ENCODE results near the gene DNAJC18. TPM values are rescaled to one million over a fixed set of nuclear protein-coding genes. Genes with fewer than 3 reads are reported as not detected.

DNAJC18 gene
- total RNA-seq, 1 experiment from 2014 or later: 6.7 TPM

GRCh38 chr5:139397921-139398320 is 41.4 kb downstream of the DNAJC18 start:
- Mint-ChIP-seq H3K4me3 (ENCODE audit: low read depth, unreplicated experiment) (no peak overlapping the region), H3K4me1 (ENCODE audit: low read depth, unreplicated experiment) (peaks cover 13% of the 10 kb centered on the region), H3K36me3 (ENCODE audit: insufficient read depth, unreplicated experiment) (peaks cover 16% of the 10 kb centered on the region), H3K27ac (ENCODE audit: unreplicated experiment) (no peak overlapping the region), H3K9me3 (ENCODE audit: low read depth, unreplicated experiment) (no peaks in the 10 kb centered on the region), H3K27me3 (ENCODE audit: unreplicated experiment) (no peaks in the 10 kb centered on the region)
- CTCF ChIA-PET: no interaction called here
- no TSS peak for BruUV-seq (replicated peaks)
- intact Hi-C loops (cut with micrococcal nuclease; ENCODE audit: unreplicated experiment): no loop called here
- TF ChIP-seq CTCF (IDR thresholded peaks at IDR 0.05; ENCODE audit: unreplicated experiment): no peak
- no peak for DNase-seq

- no peak overlapping the region for H3K27ac Mint-ChIP-seq (ENCODE audit: unreplicated experiment)
- peaks cover 23% of the 10 kb centered on the region for H3K36me3 Mint-ChIP-seq (ENCODE audit: insufficient read depth, unreplicated experiment)
- intact Hi-C loops (cut with micrococcal nuclease; ENCODE audit: unreplicated experiment): no loop called here
- H3K4me1 Mint-ChIP-seq (ENCODE audit: low read depth, unreplicated experiment): peaks cover 10% of the 10 kb centered on the region
- no peak for TF ChIP-seq CTCF (IDR thresholded peaks at IDR 0.05; ENCODE audit: unreplicated experiment)
- H3K27me3 Mint-ChIP-seq (ENCODE audit: unreplicated experiment): no peaks in the 10 kb centered on the region
- no peaks in the 10 kb centered on the region for H3K9me3 Mint-ChIP-seq (ENCODE audit: low read depth, unreplicated experiment)
- H3K4me3 Mint-ChIP-seq (ENCODE audit: low read depth, unreplicated experiment): no peak overlapping the region
- CTCF ChIA-PET: no interaction called here
- BruUV-seq (replicated peaks): no TSS peak
- no peak for DNase-seq
Measured at GRCh38 chr5:139396691-139397090, 42.6 kb downstream of the DNAJC18 start.

- Mint-ChIP-seq H3K9me3 (ENCODE audit: low read depth, unreplicated experiment) (no peaks in the 10 kb centered on the region), H3K4me1 (ENCODE audit: low read depth, unreplicated experiment) (peaks cover 17% of the 10 kb centered on the region), H3K27ac (ENCODE audit: unreplicated experiment) (no peak overlapping the region), H3K36me3 (ENCODE audit: insufficient read depth, unreplicated experiment) (peaks cover 27% of the 10 kb centered on the region), H3K27me3 (ENCODE audit: unreplicated experiment) (no peaks in the 10 kb centered on the region), H3K4me3 (ENCODE audit: low read depth, unreplicated experiment) (no peak overlapping the region)
- CTCF ChIA-PET: no interaction called here
- BruUV-seq (replicated peaks): no TSS peak
- no peak for TF ChIP-seq CTCF (IDR thresholded peaks at IDR 0.05; ENCODE audit: unreplicated experiment)
- DNase-seq: no peak
- intact Hi-C loops (cut with micrococcal nuclease; ENCODE audit: unreplicated experiment): no loop called here
Measured at GRCh38 chr5:139395844-139396640, 43.3 kb downstream of the DNAJC18 start.

- no peaks in the 10 kb centered on the region for H3K9me3 Mint-ChIP-seq (ENCODE audit: low read depth, unreplicated experiment)
- no peak within 1 kb of the TSS for H3K27ac Mint-ChIP-seq (ENCODE audit: unreplicated experiment)
- intact Hi-C loops (cut with micrococcal nuclease; ENCODE audit: unreplicated experiment): loop anchor here (5.0 kb wide), 1 partner anchor 53 kb away; the partner anchor contains the start of gene PAIP2
- H3K4me3 Mint-ChIP-seq (ENCODE audit: low read depth, unreplicated experiment): no peak within 1 kb of the TSS
- peaks cover 23% of the 10 kb centered on the region for H3K4me1 Mint-ChIP-seq (ENCODE audit: low read depth, unreplicated experiment)
- no TSS peak for BruUV-seq (replicated peaks)
- no peaks in the 10 kb centered on the region for H3K27me3 Mint-ChIP-seq (ENCODE audit: unreplicated experiment)
- CTCF ChIA-PET: no interaction called here
- H3K36me3 Mint-ChIP-seq (ENCODE audit: insufficient read depth, unreplicated experiment): peaks cover 27% of the 10 kb centered on the region
- no peak for DNase-seq
- TF ChIP-seq CTCF (IDR thresholded peaks at IDR 0.05; ENCODE audit: unreplicated experiment): no peak
Measured at GRCh38 chr5:139394654-139395566, 44.4 kb downstream of the DNAJC18 start, which contains the start of gene PROB1. Gene PROB1, minus strand, starts transcription at chr5:139395104. Its CDS starts 23 bp downstream, at chr5:139395081.
